Lung (tissue), 12 donors: ENCODE data around the gene PCSK9. TPM values are rescaled to one million over a fixed set of nuclear protein-coding genes. Genes with fewer than 3 reads are reported as not detected.

Source experiments
- ATAC-seq: fragments of 200-7000 bp; cut with Tn5 transposase; one replicate; pipeline ENCODE4 v1.9.1; 2020; ENCODE audit warnings: moderate number of reproducible peaks; ENCODE audit not compliant: insufficient read depth, low FRiP score
- DNase-seq, 3 donors: peaks; one replicate each; pipeline ENCODE4 v3.0.0-alpha.2; 2013 to 2017
- H3K27ac ChIP-seq, 2 donors: one replicate each; pipeline ENCODE4 v1.5.1; 2013; ENCODE audit warnings: mild to moderate bottlenecking in 2 of 2, moderate library complexity in 2 of 2, control low read depth in 1 of 2, inconsistent platforms in 1 of 2, low read depth in 1 of 2, low read length in 1 of 2
- H3K27me3 ChIP-seq, 3 donors: one replicate each; pipeline ENCODE4 v1.5.1; 2013; ENCODE audit warnings: low read length in 2 of 3; ENCODE audit not compliant: control insufficient read depth in 3 of 3, insufficient read depth in 3 of 3
- H3K36me3 ChIP-seq, 4 donors: one replicate each; pipeline ENCODE4 v1.5.1; 2013; ENCODE audit warnings: low read length in 4 of 4, mild to moderate bottlenecking in 1 of 4, moderate library complexity in 1 of 4; ENCODE audit not compliant: control insufficient read depth in 4 of 4, insufficient read depth in 4 of 4
- H3K4me1 ChIP-seq, 5 donors: one replicate each; pipeline ENCODE4 v1.5.1; 2013; ENCODE audit warnings: low read length in 5 of 5, mild to moderate bottlenecking in 2 of 5, moderate library complexity in 1 of 5; ENCODE audit not compliant: control insufficient read depth in 5 of 5, insufficient read depth in 5 of 5
- H3K4me3 ChIP-seq: one replicate; pipeline ENCODE4 v1.5.1; 2013; ENCODE audit warnings: mild to moderate bottlenecking, control low read depth, moderate library complexity
- H3K9ac ChIP-seq, 2 donors: one replicate each; pipeline ENCODE4 v1.5.1; 2013; ENCODE audit warnings: low read length in 2 of 2, control low read depth in 1 of 2; ENCODE audit not compliant: insufficient read depth in 1 of 2
- H3K9me3 ChIP-seq, 4 donors: one replicate each; pipeline ENCODE4 v1.5.1; 2013; ENCODE audit warnings: low read length in 3 of 4, mild to moderate bottlenecking in 1 of 4, moderate library complexity in 1 of 4; ENCODE audit not compliant: control insufficient read depth in 4 of 4, insufficient read depth in 3 of 4
- WGBS, 2 donors: extraction: QIAGEN DNeasy Blood & Tissue Kit; methylation state at CpG; one replicate each; pipeline ENCODE4 v1.1.7; 2013; 5-methylcytosine and 5-hydroxymethylcytosine counted together
- polyA plus RNA-seq, 2 donors: library from polyadenylated mRNA; stranded (reverse); fragments of 200-250 nt; gene quantifications; one replicate each; pipeline ENCODE4 v1.2.1, GENCODE V29; 2013
- total RNA-seq, 2 donors: library from RNA; depleted of rRNA in 1 of 2; stranded (reverse); fragments of >200 nt in 1 of 2; gene quantifications; one replicate each; pipeline ENCODE4 v1.2.1, GENCODE V29; 2014 to 2021
- TF ChIP-seq, protein P1 (sequence below): IDR thresholded peaks from 2 replicates; pipeline ENCODE4 v1.5.1; 2012; ENCODE audit warnings: mild to moderate bottlenecking; ENCODE audit errors: control extremely low read depth, extremely low read depth
- donor health status: control.
- donor health status: control.
- donor health status: Bipolar disorder and iron deficiency.
- donor health status: healthy.
- donor health status: DM: yes; HTN: yes; CAD: no.

PCSK9 gene
- total and polyA plus RNA-seq, 4 donors, result 13.0 to 47.2 (median 21.0) TPM

DNA sequence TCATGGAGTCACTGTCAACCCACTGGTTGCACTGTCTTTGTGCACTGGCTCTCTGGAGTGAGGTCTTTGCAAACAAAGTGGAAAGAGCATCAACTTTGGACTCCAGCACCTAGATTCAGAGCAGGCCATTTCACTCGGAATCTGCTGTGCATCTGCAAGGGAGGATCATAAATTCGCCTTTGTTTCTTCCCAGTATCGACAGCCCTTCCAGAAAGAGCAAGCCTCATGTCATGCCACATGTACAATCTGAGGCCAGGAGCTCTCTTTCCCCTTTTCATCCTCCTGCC is 853 bp upstream of the PCSK9 start:
- Histone ChIP-seq H3K4me3 (no peak overlapping the region), H3K36me3 (no peaks in the 10 kb centered on the region), H3K4me1 (peaks cover 0 to 20% (median 0%) of the 10 kb centered on the region in 5 donors), H3K27ac (no peak overlapping the region), H3K9me3 (no peaks in the 10 kb centered on the region), H3K27me3 (peaks cover 0 to 56% (median 44%) of the 10 kb centered on the region in 3 donors), H3K9ac (no peak overlapping the region)
- DNase-seq, result no peak
- TF ChIP-seq, protein P1, sequence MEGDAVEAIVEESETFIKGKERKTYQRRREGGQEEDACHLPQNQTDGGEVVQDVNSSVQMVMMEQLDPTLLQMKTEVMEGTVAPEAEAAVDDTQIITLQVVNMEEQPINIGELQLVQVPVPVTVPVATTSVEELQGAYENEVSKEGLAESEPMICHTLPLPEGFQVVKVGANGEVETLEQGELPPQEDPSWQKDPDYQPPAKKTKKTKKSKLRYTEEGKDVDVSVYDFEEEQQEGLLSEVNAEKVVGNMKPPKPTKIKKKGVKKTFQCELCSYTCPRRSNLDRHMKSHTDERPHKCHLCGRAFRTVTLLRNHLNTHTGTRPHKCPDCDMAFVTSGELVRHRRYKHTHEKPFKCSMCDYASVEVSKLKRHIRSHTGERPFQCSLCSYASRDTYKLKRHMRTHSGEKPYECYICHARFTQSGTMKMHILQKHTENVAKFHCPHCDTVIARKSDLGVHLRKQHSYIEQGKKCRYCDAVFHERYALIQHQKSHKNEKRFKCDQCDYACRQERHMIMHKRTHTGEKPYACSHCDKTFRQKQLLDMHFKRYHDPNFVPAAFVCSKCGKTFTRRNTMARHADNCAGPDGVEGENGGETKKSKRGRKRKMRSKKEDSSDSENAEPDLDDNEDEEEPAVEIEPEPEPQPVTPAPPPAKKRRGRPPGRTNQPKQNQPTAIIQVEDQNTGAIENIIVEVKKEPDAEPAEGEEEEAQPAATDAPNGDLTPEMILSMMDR, result no peak
- ATAC-seq, result no peak
- 83 to 94% methylated on average over 3 of the region's 3 CpGs for WGBS, 2 donors

DNA sequence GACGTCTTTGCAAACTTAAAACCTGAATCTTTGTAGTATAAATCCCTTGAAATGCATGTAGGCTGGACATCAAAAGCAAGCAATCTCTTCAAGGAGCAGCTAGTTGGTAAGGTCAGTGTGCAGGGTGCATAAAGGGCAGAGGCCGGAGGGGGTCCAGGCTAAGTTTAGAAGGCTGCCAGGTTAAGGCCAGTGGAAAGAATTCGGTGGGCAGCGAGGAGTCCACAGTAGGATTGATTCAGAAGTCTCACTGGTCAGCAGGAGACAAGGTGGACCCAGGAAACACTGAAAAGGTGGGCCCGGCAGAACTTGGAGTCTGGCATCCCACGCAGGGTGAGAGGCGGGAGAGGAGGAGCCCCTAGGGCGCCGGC is 390 bp upstream of the PCSK9 start:
- Histone ChIP-seq H3K27ac (no peak overlapping the region), H3K4me3 (no peak overlapping the region), H3K9ac (no peak overlapping the region), H3K9me3 (no peaks in the 10 kb centered on the region), H3K36me3 (no peaks in the 10 kb centered on the region), H3K27me3 (peaks cover 0 to 56% (median 44%) of the 10 kb centered on the region in 3 donors), H3K4me1 (peaks cover 0 to 20% (median 0%) of the 10 kb centered on the region in 5 donors)
- 34 to 39% methylated on average over 9 of the region's 9 CpGs for WGBS, 2 donors
- TF ChIP-seq, protein P1, result no peak
- no peak for DNase-seq
- no peak for ATAC-seq

GRCh38 chr1:55040083-55040932 is 960 bp downstream of the PCSK9 start:
- peak overlapping the region in 1 of 2 donors; percentile 68 for H3K27ac ChIP-seq
- WGBS, 2 donors, result 12 to 22% methylated on average over 47 to 49 of the region's 49 CpGs
- H3K27me3 ChIP-seq, result peaks cover 0 to 53% (median 44%) of the 10 kb centered on the region in 3 donors
- H3K9me3 ChIP-seq, result no peaks in the 10 kb centered on the region
- peak; percentile 7 for ATAC-seq
- no peak overlapping the region for H3K9ac ChIP-seq
- H3K4me3 ChIP-seq, result peak overlapping the region; percentile 20
- no peaks in the 10 kb centered on the region for H3K36me3 ChIP-seq
- peak in 1 of 3 donors; percentile 29 for DNase-seq
- peaks cover 0 to 20% (median 0%) of the 10 kb centered on the region in 5 donors for H3K4me1 ChIP-seq
- TF ChIP-seq, protein P1, result no peak
